ENCODE results near the gene IL18BP. TPM values are rescaled to one million over a fixed set of nuclear protein-coding genes. Genes with fewer than 3 reads are reported as not detected.

The IL18BP gene
- total RNA-seq, 1 donor from 2014 or later = 3.7 TPM

GRCh38 chr11:71992136-71992730 is 6.5 kb upstream of the IL18BP start:
- no peak for DNase-seq
- ATAC-seq (ENCODE audit: poor library complexity) = no peak
- intact Hi-C loops (cut with DNase I) = no loop called here

- ATAC-seq (ENCODE audit: poor library complexity) (no peak), DNase-seq (no peak)
- intact Hi-C loops (cut with DNase I) = no loop called here
These were observed 3.9 kb upstream of the IL18BP start for GRCh38 chr11:71994786-71995185.

DNA sequence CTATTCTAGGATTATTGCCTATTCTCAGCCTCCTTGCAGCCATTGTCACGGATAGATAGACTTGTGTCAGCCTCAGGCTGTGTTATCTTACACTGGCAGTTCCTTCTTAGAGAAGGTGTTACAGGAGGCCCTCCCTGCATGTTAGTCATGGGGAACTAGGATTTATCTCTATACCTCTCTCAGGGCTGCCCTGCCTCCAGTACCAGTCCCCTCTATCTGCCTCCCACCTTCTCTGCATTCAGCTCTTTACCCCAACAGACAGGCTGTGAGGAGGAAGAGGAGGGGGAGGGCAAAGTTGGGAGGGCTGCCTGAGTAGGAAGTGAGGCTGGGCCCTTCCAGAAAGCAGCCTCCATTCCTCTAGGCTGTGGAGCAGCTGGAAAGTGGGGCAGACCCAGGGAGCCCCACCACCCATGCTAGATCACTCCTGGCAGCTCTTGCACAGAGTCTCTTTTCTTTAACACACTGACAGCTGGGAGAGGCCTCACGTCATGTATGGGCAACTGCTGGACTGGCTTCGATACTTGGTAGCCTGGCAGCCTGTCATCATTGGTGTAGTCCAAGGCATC is 2.9 kb upstream of the IL18BP start:
- ATAC-seq (ENCODE audit: poor library complexity) (no peak), DNase-seq (no peak)
- intact Hi-C loops (cut with DNase I) = no loop called here

DNA sequence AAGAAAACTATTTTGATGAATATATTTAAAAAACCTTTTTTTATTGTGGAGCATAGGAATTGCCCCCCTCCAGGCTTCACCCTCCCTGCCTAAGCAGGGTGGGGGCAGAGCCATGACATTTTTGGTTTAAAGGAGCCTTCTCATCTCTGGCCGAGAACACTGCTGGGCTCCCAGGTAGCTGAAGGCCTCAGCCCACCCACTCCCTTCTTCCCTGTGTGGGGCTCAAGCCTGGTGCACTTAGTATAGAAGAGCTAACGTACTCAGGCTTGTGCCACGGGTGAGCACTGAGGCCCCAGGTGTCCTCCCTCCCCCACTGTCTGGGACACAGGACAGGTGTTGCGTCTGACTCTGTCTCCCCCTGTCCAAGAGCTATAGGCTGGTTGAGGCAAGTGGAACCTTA is 2.2 kb upstream of the IL18BP start:
- intact Hi-C loops (cut with DNase I) = no loop called here
- DNase-seq (no peak), ATAC-seq (ENCODE audit: poor library complexity) (no peak)

DNA sequence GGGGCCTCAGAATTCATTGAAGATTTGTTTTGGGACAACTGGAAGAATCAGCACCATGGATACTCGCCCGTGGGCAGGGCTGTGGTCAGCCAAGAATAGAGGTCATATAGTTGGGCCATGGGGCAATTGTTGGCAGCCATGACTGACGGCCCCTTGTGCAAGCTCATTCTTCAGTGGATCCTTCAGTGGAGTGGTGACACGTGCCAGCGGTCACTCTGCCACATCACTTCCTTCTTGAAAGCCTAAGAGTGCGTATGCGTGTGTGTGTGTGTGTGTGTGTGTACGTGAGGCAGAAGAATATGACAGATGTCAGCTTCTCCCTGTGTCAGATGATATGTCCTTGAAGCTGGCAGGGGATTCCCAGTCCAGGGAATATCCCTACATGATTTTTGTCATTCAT is 1.8 kb upstream of the IL18BP start:
- peak; percentile 65 for ATAC-seq (ENCODE audit: poor library complexity)
- intact Hi-C loops (cut with DNase I) = no loop called here
- peak; percentile 79 for DNase-seq

DNA sequence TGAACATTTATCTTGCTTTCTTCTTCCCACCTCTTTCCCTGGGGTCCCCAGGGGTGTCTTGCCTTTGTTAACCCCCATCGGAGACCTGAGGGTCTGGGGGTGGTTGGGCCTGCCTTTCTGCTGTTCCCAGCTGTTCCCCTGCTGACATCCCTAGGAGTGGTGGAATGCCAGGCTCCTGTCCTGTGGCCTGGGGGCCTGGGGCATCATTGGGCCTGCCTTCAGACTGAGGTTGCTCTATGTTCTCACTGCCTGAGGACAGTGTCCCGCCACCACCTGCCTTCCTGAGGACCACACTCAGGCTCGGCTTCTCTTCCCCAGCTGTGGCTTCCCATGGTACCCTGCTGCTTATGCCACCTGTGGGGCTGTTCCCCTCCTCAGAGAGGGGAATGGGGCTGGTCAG is 1.1 kb upstream of the IL18BP start:
- DNase-seq = no peak
- intact Hi-C loops (cut with DNase I) = no loop called here
- no peak for ATAC-seq (ENCODE audit: poor library complexity)

GRCh38 chr11:71998061-71998460 is 648 bp upstream of the IL18BP start:
- intact Hi-C loops (cut with DNase I) = no loop called here

GRCh38 chr11:71999362-71999761 is 653 bp downstream of the IL18BP start:
- DNase-seq = peak; percentile 59
- peak; percentile 26 for ATAC-seq (ENCODE audit: poor library complexity)

More at GRCh38 chr11:71998061-71998460, 648 bp upstream of the IL18BP start:
- DNase-seq (no peak), ATAC-seq (ENCODE audit: poor library complexity) (no peak)

DNA sequence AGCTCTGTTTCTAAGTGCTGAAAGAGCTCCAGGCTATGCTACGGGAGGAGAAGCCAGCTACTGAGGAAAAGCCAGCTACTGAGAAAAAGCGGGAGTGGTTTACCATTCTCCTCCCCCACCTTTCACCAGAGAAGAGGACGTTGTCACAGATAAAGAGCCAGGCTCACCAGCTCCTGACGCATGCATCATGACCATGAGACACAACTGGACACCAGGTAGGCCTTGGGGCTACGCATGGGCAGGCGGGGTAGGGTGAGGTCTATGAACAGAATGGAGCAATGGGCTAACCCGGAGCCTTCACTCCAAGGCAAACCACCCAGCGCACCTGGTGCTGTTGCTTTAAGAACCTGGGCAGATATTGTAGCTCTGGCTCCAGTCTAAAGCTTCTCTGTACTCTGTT is 1.1 kb downstream of the IL18BP start:
- DNase-seq (no peak), ATAC-seq (ENCODE audit: poor library complexity) (peak; percentile 1)
- intact Hi-C loops (cut with DNase I) = no loop called here

More at GRCh38 chr11:71999362-71999761, 653 bp downstream of the IL18BP start:
- intact Hi-C loops (cut with DNase I) = no loop called here

GRCh38 chr11:72000202-72000867 is 1.6 kb downstream of the IL18BP start:
- DNase-seq = no peak
- intact Hi-C loops (cut with DNase I) = no loop called here
- no peak for ATAC-seq (ENCODE audit: poor library complexity)

GRCh38 chr11:72001285-72001684 is 2.6 kb downstream of the IL18BP start:
- ATAC-seq (ENCODE audit: poor library complexity) (no peak), DNase-seq (no peak)
- intact Hi-C loops (cut with DNase I) = no loop called here

DNA sequence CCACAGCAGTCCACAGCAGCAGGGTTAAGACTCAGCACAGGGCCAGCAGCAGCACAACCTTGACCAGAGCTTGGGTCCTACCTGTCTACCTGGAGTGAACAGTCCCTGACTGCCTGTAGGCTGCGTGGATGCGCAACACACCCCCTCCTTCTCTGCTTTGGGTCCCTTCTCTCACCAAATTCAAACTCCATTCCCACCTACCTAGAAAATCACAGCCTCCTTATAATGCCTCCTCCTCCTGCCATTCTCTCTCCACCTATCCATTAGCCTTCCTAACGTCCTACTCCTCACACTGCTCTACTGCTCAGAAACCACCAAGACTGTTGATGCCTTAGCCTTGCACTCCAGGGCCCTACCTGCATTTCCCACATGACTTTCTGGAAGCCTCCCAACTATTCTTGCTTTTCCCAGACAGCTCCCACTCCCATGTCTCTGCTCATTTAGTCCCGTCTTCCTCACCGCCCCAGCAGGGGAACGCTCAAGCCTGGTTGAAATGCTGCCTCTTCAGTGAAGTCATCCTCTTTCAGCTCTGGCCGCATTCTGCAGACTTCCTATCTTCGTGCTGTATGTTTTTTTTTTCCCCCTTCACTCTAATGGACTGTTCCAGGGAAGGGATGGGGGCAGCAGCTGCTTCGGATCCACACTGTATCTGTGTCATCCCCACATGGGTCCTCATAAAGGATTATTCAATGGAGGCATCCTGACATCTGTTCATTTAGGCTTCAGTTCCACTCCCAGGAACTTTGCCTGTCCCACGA is 3.3 kb downstream of the IL18BP start:
- ATAC-seq (ENCODE audit: poor library complexity) = no peak
- no peak for DNase-seq
- intact Hi-C loops (cut with DNase I) = no loop called here

DNA sequence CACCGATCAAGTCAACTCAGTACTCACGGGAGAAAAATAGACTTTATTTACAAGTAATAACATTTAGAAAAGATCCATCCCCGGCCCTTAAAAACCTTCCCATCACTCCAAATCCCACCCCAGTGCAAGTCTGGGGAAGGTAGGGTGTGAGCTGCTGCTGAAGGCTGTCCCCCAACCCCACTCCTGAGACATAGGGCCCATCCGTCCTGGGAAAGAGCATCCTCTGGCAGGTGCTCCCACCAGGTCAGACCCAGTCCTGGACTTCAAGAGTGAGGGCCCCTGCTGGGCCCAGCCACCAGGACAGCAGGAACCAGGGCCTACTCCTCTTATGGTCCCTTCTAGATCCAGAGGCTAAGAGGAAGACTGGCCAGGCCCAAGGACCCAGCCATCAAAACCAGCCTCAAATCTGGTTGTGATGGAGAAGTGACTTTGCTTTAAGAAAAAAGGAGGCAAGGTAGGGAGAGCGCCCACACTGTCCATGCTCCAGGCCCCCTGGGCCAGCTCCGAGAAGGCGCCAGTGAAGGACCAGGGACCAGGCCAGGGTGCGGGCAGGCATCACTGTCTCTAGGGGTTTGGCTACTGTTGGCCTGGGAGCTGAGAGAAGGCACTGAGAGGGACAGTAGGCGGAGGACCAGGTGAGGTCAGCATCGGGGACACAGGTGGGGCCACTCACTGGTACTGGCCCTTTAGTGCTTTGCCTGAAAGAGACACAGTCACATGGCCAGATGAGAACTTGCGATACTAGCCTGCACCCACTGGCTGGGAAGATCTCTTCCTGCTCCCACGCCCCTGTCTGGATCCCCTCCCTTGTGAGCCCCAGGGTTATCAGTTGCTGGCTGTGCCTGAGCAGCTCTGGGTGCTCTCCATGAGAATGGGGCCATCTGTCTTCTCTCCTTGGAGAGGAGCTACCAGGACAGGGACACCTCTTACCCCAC is 4.4 kb downstream of the IL18BP start:
- DNase-seq (no peak), ATAC-seq (ENCODE audit: poor library complexity) (no peak)
- intact Hi-C loops (cut with DNase I) = no loop called here

GRCh38 chr11:72003776-72004171 is 5.1 kb downstream of the IL18BP start:
- DNase-seq = no peak
- no peak for ATAC-seq (ENCODE audit: poor library complexity)
- intact Hi-C loops (cut with DNase I) = no loop called here

GRCh38 chr11:72004515-72005346 is 6.0 kb downstream of the IL18BP start:
- no peak for ATAC-seq (ENCODE audit: poor library complexity)
- no peak for DNase-seq

GRCh38 chr11:72005347-72006260 is 6.9 kb downstream of the IL18BP start:
- intact Hi-C loops (cut with DNase I) = no loop called here
- ATAC-seq (ENCODE audit: poor library complexity) (no peak), DNase-seq (no peak)

More at GRCh38 chr11:72004515-72005346, 6.0 kb downstream of the IL18BP start:
- intact Hi-C loops (cut with DNase I) = no loop called here
